PC-9 (cell line): Measurements from ENCODE around the gene IQSEC1. TPM values are rescaled to one million over a fixed set of nuclear protein-coding genes. Genes with fewer than 3 reads are reported as not detected.

Experiments used
- BruUV-seq: library from RNA; stranded (reverse); fragments of 400-500 nt; replicated peaks from 2 replicates; lab custom pipeline; 2021; lab: Mats Ljungman, UMichigan
- CTCF ChIA-PET: fragments of 300-600 bp; sonication (Branson Sonifier 250); formaldehyde crosslinking; loops from one replicate; lab custom pipeline; 2022; ENCODE audit warnings: antibody characterized with exemption; lab: Charles Lee
- POLR2A ChIA-PET: fragments of 300-600 bp; sonication (Branson Sonifier 250); formaldehyde crosslinking; loops from one replicate; lab custom pipeline; 2022; ENCODE audit warnings: antibody characterized with exemption; ENCODE audit not compliant: unreplicated experiment; lab: Charles Lee
- DNase-seq, 2 experiments: peaks; one replicate each; pipeline versions ENCODE4 v3.0.0 to v3.0.0-alpha.2; 2015 to 2022; ENCODE audit warnings: mixed read lengths in 1 of 2
- H2AFZ ChIP-seq: fragments of 200-600 bp; sonication (generic); 2 replicates; pipeline ENCODE4 v1.8.1; 2017; ENCODE audit warnings: antibody characterized with exemption
- H3F3A ChIP-seq: fragments of 200-600 bp; sonication (generic); 2 replicates; pipeline ENCODE4 v1.8.1; 2017; ENCODE audit warnings: antibody characterized with exemption, mild to moderate bottlenecking, low read depth; ENCODE audit not compliant: insufficient read depth
- H3K27ac ChIP-seq: fragments of 200-600 bp; sonication (generic); 2 replicates; pipeline ENCODE4 v1.6.1; 2016; ENCODE audit warnings: mixed run types
- H3K27me3 ChIP-seq: fragments of 200-600 bp; sonication (generic); 2 replicates; pipeline ENCODE4 v1.6.1; 2016; ENCODE audit warnings: low read depth, mixed run types; ENCODE audit not compliant: insufficient read depth
- H3K36me3 ChIP-seq: fragments of 200-600 bp; sonication (generic); 2 replicates; pipeline ENCODE4 v1.6.1; 2016; ENCODE audit warnings: low read depth, mixed run types
- H3K4me1 ChIP-seq: fragments of 200-600 bp; sonication (generic); replicated peaks from 2 replicates; pipeline ENCODE4 v1.6.1; 2016; ENCODE audit warnings: mixed run types; ENCODE audit not compliant: insufficient read depth
- H3K4me2 ChIP-seq: fragments of 200-600 bp; sonication (generic); 2 replicates; pipeline ENCODE4 v1.6.1; 2017; ENCODE audit warnings: mixed run types
- H3K4me3 ChIP-seq: fragments of 200-600 bp; sonication (generic); 2 replicates; pipeline ENCODE4 v1.6.1; 2016; ENCODE audit warnings: mixed run types
- H3K79me2 ChIP-seq: fragments of 200-600 bp; sonication (generic); 2 replicates; pipeline ENCODE4 v1.6.1; 2017; ENCODE audit warnings: low read depth, mixed run types
- H3K9me2 ChIP-seq: fragments of 200-600 bp; sonication (generic); 2 replicates; pipeline ENCODE4 v1.8.1; 2017; ENCODE audit warnings: mild to moderate bottlenecking; ENCODE audit not compliant: insufficient read depth
- H3K9me3 ChIP-seq: fragments of 200-600 bp; sonication (generic); 2 replicates; pipeline ENCODE4 v1.8.1; 2016; ENCODE audit warnings: low read depth; ENCODE audit not compliant: insufficient read depth
- H4K20me1 ChIP-seq: fragments of 200-600 bp; sonication (generic); 2 replicates; pipeline ENCODE4 v1.8.1; 2017; ENCODE audit not compliant: insufficient read depth
- CTCF ChIP-seq: fragments of 200-600 bp; sonication (generic); conservative IDR thresholded peaks from 2 replicates; pipeline ENCODE4 v1.6.1; 2017; ENCODE audit warnings: mixed run types, antibody characterized with exemption, mild to moderate bottlenecking, moderate library complexity
- EZH2 ChIP-seq: fragments of 200-600 bp; sonication (generic); IDR thresholded peaks from 2 replicates; pipeline ENCODE4 v1.8.0; 2017; ENCODE audit warnings: antibody characterized with exemption, low read depth
- intact Hi-C: fragments of 100-400 bp; cut with micrococcal nuclease; formaldehyde crosslinking; loops from one replicate; pipeline ENCODE4 v1.10.0; 2022; ENCODE audit not compliant: unreplicated experiment
- total RNA-seq: library from RNA; stranded (reverse); gene quantifications from 2 replicates; pipeline ENCODE4 v1.2.3, GENCODE V29; 2021

IQSEC1 gene
- total RNA-seq, 1 experiment from 2014 or later = 30.7 TPM

- TF ChIP-seq EZH2 (no peak), CTCF (no peak)
- ChIA-PET CTCF (interaction anchor here (0.6 kb wide), 1 partner anchor 66 kb away, joined by 4 read pairs; no protein-coding TSS in a partner anchor), POLR2A (interaction anchor here (0.5 kb wide), 1 partner anchor 1249 kb away, joined by 4 read pairs; no protein-coding TSS in a partner anchor)
- no peaks in the 10 kb centered on the region for H3F3A ChIP-seq
- H2AFZ ChIP-seq = no peak overlapping the region
- H4K20me1 ChIP-seq = no peaks in the 10 kb centered on the region
- no peaks in the 10 kb centered on the region for H3K9me2 ChIP-seq
- H3K27me3 ChIP-seq = peaks cover 33% of the 10 kb centered on the region
- no peaks in the 10 kb centered on the region for H3K9me3 ChIP-seq
- BruUV-seq = no TSS peak
- intact Hi-C loops = loop anchor here (10.0 kb wide), 2 partner anchors 219 to 1009 kb away; partner anchors contain the start of gene WNT7A
- no peak overlapping the region for H3K4me2 ChIP-seq
- no peaks in the 10 kb centered on the region for H3K4me1 ChIP-seq
- H3K27ac ChIP-seq = no peak overlapping the region
- no peaks in the 10 kb centered on the region for H3K79me2 ChIP-seq
- no peaks in the 10 kb centered on the region for H3K36me3 ChIP-seq
- H3K4me3 ChIP-seq = no peak overlapping the region
- peak in 1 of 2 experiments; percentile 31 for DNase-seq
Observed at GRCh38 chr3:12875857-12876836, 197.1 kb downstream of the IQSEC1 start.

GRCh38 chr3:12871404-12871983 is 201.7 kb downstream of the IQSEC1 start:
- TF ChIP-seq CTCF (no peak), EZH2 (no peak)
- H3K27me3 ChIP-seq = peaks cover 51% of the 10 kb centered on the region
- DNase-seq = no peak
- no peaks in the 10 kb centered on the region for H3F3A ChIP-seq
- H3K4me3 ChIP-seq = no peak overlapping the region
- no peaks in the 10 kb centered on the region for H3K79me2 ChIP-seq
- H3K27ac ChIP-seq = no peak overlapping the region
- intact Hi-C loops = loop anchor here (5.0 to 10.0 kb wide), 3 partner anchors 223 to 1013 kb away; partner anchors contain the start of gene WNT7A
- no peaks in the 10 kb centered on the region for H3K4me1 ChIP-seq
- no peak overlapping the region for H2AFZ ChIP-seq
- no peaks in the 10 kb centered on the region for H3K9me2 ChIP-seq
- no TSS peak for BruUV-seq
- no peaks in the 10 kb centered on the region for H4K20me1 ChIP-seq
- no peaks in the 10 kb centered on the region for H3K9me3 ChIP-seq
- H3K4me2 ChIP-seq = no peak overlapping the region
- CTCF ChIA-PET = no interaction called here
- POLR2A ChIA-PET = no interaction called here
- H3K36me3 ChIP-seq = no peaks in the 10 kb centered on the region

GRCh38 chr3:12870942-12871341 is 202.3 kb downstream of the IQSEC1 start:
- ChIA-PET CTCF (no interaction called here), POLR2A (no interaction called here)
- no peaks in the 10 kb centered on the region for H3K9me3 ChIP-seq
- no peaks in the 10 kb centered on the region for H3K9me2 ChIP-seq
- H3K27ac ChIP-seq = no peak overlapping the region
- no peaks in the 10 kb centered on the region for H3K79me2 ChIP-seq
- H3K27me3 ChIP-seq = peaks cover 57% of the 10 kb centered on the region
- H3K4me1 ChIP-seq = no peaks in the 10 kb centered on the region
- intact Hi-C loops = loop anchor here (5.0 to 10.0 kb wide), 3 partner anchors 224 to 1014 kb away; partner anchors contain the start of gene WNT7A
- H4K20me1 ChIP-seq = no peaks in the 10 kb centered on the region
- no peaks in the 10 kb centered on the region for H3K36me3 ChIP-seq
- H3K4me2 ChIP-seq = no peak overlapping the region
- TF ChIP-seq CTCF = no peak
- no peak for TF ChIP-seq EZH2
- no TSS peak for BruUV-seq
- no peak overlapping the region for H2AFZ ChIP-seq
- H3K4me3 ChIP-seq = no peak overlapping the region
- no peak for DNase-seq
- no peaks in the 10 kb centered on the region for H3F3A ChIP-seq
